IMR-90 (cell line): Measurements from ENCODE around the gene LHFPL6. TPM values are rescaled to one million over a fixed set of nuclear protein-coding genes. Genes with fewer than 3 reads are reported as not detected.

Experiments used
- ATAC-seq: fragments of 200-7000 bp; cut with Tn5 transposase; 2 replicates; pipeline ENCODE4 v1.9.1; 2020; ENCODE audit warnings: low read depth, mild to moderate bottlenecking, moderate library complexity
- BruUV-seq: library from RNA; stranded (reverse); fragments of 400-500 nt; replicated peaks from 2 replicates; lab custom pipeline; 2021; lab: Mats Ljungman, UMichigan
- CTCF ChIA-PET: fragments of 300-600 bp; formaldehyde crosslinking; extraction: SDS; loops from one replicate; lab custom pipeline; 2021; ENCODE audit warnings: antibody characterized with exemption; lab: Yijun Ruan, JAX
- POLR2A ChIA-PET: fragments of 300-600 bp; sonication (Branson Sonifier 250); formaldehyde crosslinking; loops from one replicate; lab custom pipeline; 2022; ENCODE audit warnings: antibody characterized with exemption; ENCODE audit not compliant: unreplicated experiment; lab: Charles Lee
- DNase-seq: peaks from one replicate; pipeline ENCODE4 v3.0.0; 2013
- H2AFZ ChIP-seq: replicated peaks from 2 replicates; pipeline ENCODE3; 2013; ENCODE audit warnings: low read length, mild to moderate bottlenecking; ENCODE audit not compliant: poor library complexity
- H2AK5ac ChIP-seq: 2 replicates; pipeline ENCODE4 v1.6.1; 2013; ENCODE audit warnings: low read depth, low read length, inconsistent platforms
- H2AK9ac ChIP-seq: replicated peaks from 2 replicates; pipeline ENCODE3; 2013; ENCODE audit warnings: mild to moderate bottlenecking, low read depth, low read length, moderate library complexity; ENCODE audit not compliant: poor library complexity
- H2BK120ac ChIP-seq: 2 replicates; pipeline ENCODE4 v1.6.1; 2013; ENCODE audit warnings: low read depth, low read length, inconsistent platforms
- H2BK15ac ChIP-seq: 3 replicates; pipeline ENCODE4 v1.6.1; 2013; ENCODE audit warnings: low read depth, low read length, inconsistent platforms
- H2BK20ac ChIP-seq: 2 replicates; pipeline ENCODE4 v1.6.1; 2013; ENCODE audit warnings: low read depth, mild to moderate bottlenecking, inconsistent platforms, low read length, moderate library complexity
- H2BK5ac ChIP-seq: 2 replicates; pipeline ENCODE4 v1.6.1; 2013; ENCODE audit warnings: mild to moderate bottlenecking, low read depth, low read length, inconsistent platforms; ENCODE audit not compliant: poor library complexity, severe bottlenecking
- H3K14ac ChIP-seq: replicated peaks from 2 replicates; pipeline ENCODE4 v1.6.1; 2013; ENCODE audit warnings: low read depth, low read length, inconsistent platforms
- H3K18ac ChIP-seq: 2 replicates; pipeline ENCODE4 v1.6.1; 2013; ENCODE audit warnings: low read depth, low read length, control low read depth
- H3K23ac ChIP-seq: 2 replicates; pipeline ENCODE4 v1.6.1; 2013; ENCODE audit warnings: low read depth, low read length, inconsistent platforms
- H3K27ac ChIP-seq: 2 replicates; pipeline ENCODE4 v1.5.1; 2013; ENCODE audit warnings: mild to moderate bottlenecking, control low read depth, low read length; ENCODE audit not compliant: insufficient read depth
- H3K27me3 ChIP-seq: 2 replicates; pipeline ENCODE4 v1.6.1; 2013; ENCODE audit warnings: low read length; ENCODE audit not compliant: control insufficient read depth, insufficient read depth
- H3K36me3 ChIP-seq: 2 replicates; pipeline ENCODE4 v1.6.1; 2013; ENCODE audit warnings: low read length, mixed read lengths; ENCODE audit not compliant: control insufficient read depth, insufficient read depth
- H3K4ac ChIP-seq: 2 replicates; pipeline ENCODE4 v1.6.1; 2013; ENCODE audit warnings: low read depth, low read length, inconsistent platforms
- H3K4me1 ChIP-seq: 2 replicates; pipeline ENCODE4 v1.6.1; 2013; ENCODE audit warnings: low read length, mixed read lengths; ENCODE audit not compliant: control insufficient read depth, insufficient read depth
- H3K4me2 ChIP-seq: 2 replicates; pipeline ENCODE4 v1.6.1; 2013; ENCODE audit warnings: low read depth, mild to moderate bottlenecking, control low read depth, low read length, moderate library complexity
- H3K4me3 ChIP-seq: 2 replicates; pipeline ENCODE4 v1.5.1; 2013; ENCODE audit warnings: low read depth, mild to moderate bottlenecking, control low read depth, low read length, moderate library complexity; ENCODE audit not compliant: insufficient read depth
- H3K56ac ChIP-seq: 2 replicates; pipeline ENCODE4 v1.6.1; 2013; ENCODE audit warnings: low read length, inconsistent platforms; ENCODE audit not compliant: insufficient read depth; ENCODE audit errors: extremely low read depth
- H3K79me1 ChIP-seq, 2 experiments: 2 replicates each; pipeline ENCODE4 v1.6.1; 2013; ENCODE audit warnings: low read length in 2 of 2, inconsistent platforms in 1 of 2, low read depth in 1 of 2
- H3K9ac ChIP-seq: 2 replicates; pipeline ENCODE4 v1.6.1; 2013; ENCODE audit warnings: low read depth, low read length, control low read depth
- H3K9me1 ChIP-seq: 2 replicates; pipeline ENCODE4 v1.6.1; 2013; ENCODE audit warnings: low read length, inconsistent platforms; ENCODE audit not compliant: insufficient read depth
- H3K9me3 ChIP-seq: 2 replicates; pipeline ENCODE4 v1.6.1; 2013; ENCODE audit warnings: low read length; ENCODE audit not compliant: control insufficient read depth, insufficient read depth
- H4K20me1 ChIP-seq: 2 replicates; pipeline ENCODE4 v1.6.1; 2013; ENCODE audit warnings: low read length, inconsistent platforms; ENCODE audit not compliant: insufficient read depth
- H4K5ac ChIP-seq: 2 replicates; pipeline ENCODE4 v1.6.1; 2013; ENCODE audit warnings: mild to moderate bottlenecking, low read depth, low read length, control low read depth
- H4K8ac ChIP-seq, 2 experiments: 2 replicates each; pipeline ENCODE4 v1.6.1; 2013; ENCODE audit warnings: low read depth in 2 of 2, low read length in 2 of 2, control low read depth in 1 of 2, inconsistent platforms in 1 of 2
- H4K91ac ChIP-seq: 2 replicates; pipeline ENCODE4 v1.6.1; 2013; ENCODE audit warnings: low read depth, low read length, inconsistent platforms; ENCODE audit not compliant: insufficient read depth
- ELK1 ChIP-seq: fragments of 150-350 bp; IDR thresholded peaks from 2 replicates; pipeline ENCODE4 v1.6.1; 2016; ENCODE audit warnings: low read depth, mild to moderate bottlenecking, low read length, moderate library complexity, borderline replicate concordance
- FOS ChIP-seq: fragments of 150-350 bp; IDR thresholded peaks from 2 replicates; pipeline ENCODE4 v1.6.1; 2016; ENCODE audit warnings: low read depth, low read length
- MAFK ChIP-seq: IDR thresholded peaks from 2 replicates; pipeline ENCODE4 v1.6.1; 2012; ENCODE audit warnings: low read depth, low read length, improper control_type of control experiment
- MAZ ChIP-seq: IDR thresholded peaks from 2 replicates; pipeline ENCODE4 v1.6.1; 2012; ENCODE audit warnings: low read depth, mild to moderate bottlenecking, low read length, improper control_type of control experiment, moderate library complexity, borderline replicate concordance
- WGBS, 2 experiments: methylation state at CpG; one replicate each; pipeline versions ENCODE4 v1.1.5 to v1.1.7; 2013; ENCODE audit warnings: missing lambda C conversion rate in 2 of 2; ENCODE audit not compliant: insufficient read length in 1 of 2; ENCODE audit errors: extremely low coverage in 2 of 2; 5-methylcytosine and 5-hydroxymethylcytosine counted together
- dilution Hi-C: fragments of 300-500 bp; cut with HindIII; formaldehyde crosslinking; loops from one replicate; pipeline ENCODE4 v1.14.3; 2018; ENCODE audit warnings: low sequenced_read_pairs; ENCODE audit not compliant: unreplicated experiment
- in situ Hi-C: fragments of 300-500 bp; cut with MboI; formaldehyde crosslinking; loops from 3 replicates; pipeline ENCODE4 v1.14.3; 2019; ENCODE audit warnings: low sequenced_read_pairs, inconsistent platforms, mixed read lengths
- intact Hi-C: fragments of 100-400 bp; cut with micrococcal nuclease; formaldehyde crosslinking; loops from 2 replicates; pipeline ENCODE4 v1.10.0; 2022
- polyA plus RNA-seq, 3 experiments: library from polyadenylated mRNA; depleted of rRNA; stranded (reverse); fragments of >200 nt; gene quantifications; 2 replicates each; pipeline ENCODE4 v1.2.3, GENCODE V29; 2012; ENCODE audit warnings: low replicate concordance in 1 of 3
- total RNA-seq: library from RNA; depleted of rRNA; stranded (reverse); fragments of >200 nt; gene quantifications from 2 replicates; pipeline ENCODE4 v1.2.3, GENCODE V29; 2012

The LHFPL6 gene
- total and polyA plus RNA-seq, 2 of the 4 experiments (the other 2 are of a cell fraction): 24.7 to 36.1 TPM

GRCh38 chr13:39554371-39554770 is 48.6 kb downstream of the LHFPL6 start:
- no peak overlapping the region for H3K27ac ChIP-seq
- DNase-seq (no peak), ATAC-seq (no peak)
- H3K56ac ChIP-seq: no peak overlapping the region
- H3K4me2 ChIP-seq: no peak overlapping the region
- H2BK5ac ChIP-seq: no peak overlapping the region
- dilution Hi-C loops: no loop called here
- H4K5ac ChIP-seq: no peak overlapping the region; the same call in 1 of the 2 replicates
- no peak overlapping the region for H2BK120ac ChIP-seq
- H4K20me1 ChIP-seq: no peaks in the 10 kb centered on the region
- no peak overlapping the region for H2BK20ac ChIP-seq
- no peak overlapping the region for H2BK15ac ChIP-seq
- ChIA-PET CTCF (no interaction called here), POLR2A (no interaction called here)
- no peak overlapping the region for H3K18ac ChIP-seq
- H3K9me1 ChIP-seq: no peaks in the 10 kb centered on the region
- H3K36me3 ChIP-seq: no peaks in the 10 kb centered on the region
- no peak overlapping the region for H3K23ac ChIP-seq
- no peaks in the 10 kb centered on the region for H3K9me3 ChIP-seq
- H3K4ac ChIP-seq: no peak overlapping the region
- no peaks in the 10 kb centered on the region for H3K27me3 ChIP-seq
- in situ Hi-C loops: no loop called here
- H4K8ac ChIP-seq: no peak overlapping the region
- H2AFZ ChIP-seq: no peak overlapping the region
- H4K91ac ChIP-seq: no peak overlapping the region
- H3K79me1 ChIP-seq: peaks cover 20 to 44% of the 10 kb centered on the region in 2 experiments
- 0 out of 2 replicates have a peak overlapping the region, but pooled peaks have one; percentile 24 for H2AK5ac ChIP-seq
- no peaks in the 10 kb centered on the region for H3K4me1 ChIP-seq
- TF ChIP-seq FOS (no peak), MAFK (no peak), MAZ (no peak), ELK1 (no peak)
- no peak overlapping the region for H3K4me3 ChIP-seq
- no TSS peak for BruUV-seq
- WGBS, 2 experiments: 86% methylated on average over 1 of the region's 3 CpGs; no CpG with 5 or more reads in 1 of the 2 experiments
- H3K9ac ChIP-seq: no peak overlapping the region
- no peak overlapping the region for H3K14ac ChIP-seq
- intact Hi-C loops: no loop called here
- H2AK9ac ChIP-seq: no peak overlapping the region
